RKO (cell line): Measurements from ENCODE around the gene LHFPL2.
"Not testable (repeated sequence)": the region's sequence is repeated elsewhere in the genome, so short reads cannot be mapped to it uniquely, and the experiment has no call there.

Experiments used
- DNase-seq: peaks from one replicate; pipeline ENCODE4 v3.0.0-alpha.2; 2016; ENCODE audit warnings: low spot score

LHFPL2 gene

GRCh38 chr5:78640662-78641474 is 7.7 kb downstream of the LHFPL2 start:
- DNase-seq = peak; percentile 56

GRCh38 chr5:78639791-78640190 is 8.8 kb downstream of the LHFPL2 start:
- DNase-seq = no peak

GRCh38 chr5:78638973-78639669 is 9.5 kb downstream of the LHFPL2 start:
- DNase-seq = no peak

- peak; percentile 81 for DNase-seq
Observed at GRCh38 chr5:78638423-78638822, 10.1 kb downstream of the LHFPL2 start.

- no peak for DNase-seq
Observed at GRCh38 chr5:78637468-78637867, 11.1 kb downstream of the LHFPL2 start.

- DNase-seq = no peak
Observed at GRCh38 chr5:78636682-78637081, 11.9 kb downstream of the LHFPL2 start.

- DNase-seq = no peak
Observed at GRCh38 chr5:78634634-78635033, 13.9 kb downstream of the LHFPL2 start.

- no peak for DNase-seq
Observed at GRCh38 chr5:78634229-78634628, 14.3 kb downstream of the LHFPL2 start.

GRCh38 chr5:78633700-78634099 is 14.9 kb downstream of the LHFPL2 start:
- no peak for DNase-seq

- no peak for DNase-seq
Observed at GRCh38 chr5:78632467-78632866, 16.1 kb downstream of the LHFPL2 start.

- no peak for DNase-seq
Observed at GRCh38 chr5:78631931-78632330, 16.6 kb downstream of the LHFPL2 start.

- no peak for DNase-seq
Observed at GRCh38 chr5:78630047-78630446, 18.5 kb downstream of the LHFPL2 start.

GRCh38 chr5:78629624-78630023 is 18.9 kb downstream of the LHFPL2 start:
- DNase-seq = no peak

- DNase-seq = no peak
Observed at GRCh38 chr5:78628270-78628992, 20.1 kb downstream of the LHFPL2 start.

GRCh38 chr5:78627766-78628165 is 20.8 kb downstream of the LHFPL2 start:
- no peak for DNase-seq

- no peak for DNase-seq
Observed at GRCh38 chr5:78627175-78627574, 21.4 kb downstream of the LHFPL2 start.

- DNase-seq = no peak
Observed at GRCh38 chr5:78626009-78626571, 22.5 kb downstream of the LHFPL2 start.

GRCh38 chr5:78624992-78625391 is 23.6 kb downstream of the LHFPL2 start:
- no peak for DNase-seq

GRCh38 chr5:78624011-78624541 is 24.5 kb downstream of the LHFPL2 start:
- no peak for DNase-seq

- no peak for DNase-seq
Observed at GRCh38 chr5:78622302-78622971, 26.1 kb downstream of the LHFPL2 start.

GRCh38 chr5:78621291-78621738 is 27.3 kb downstream of the LHFPL2 start:
- no peak for DNase-seq

- DNase-seq = not testable (repeated sequence)
Observed at GRCh38 chr5:78620119-78620518, 28.5 kb downstream of the LHFPL2 start.
